Frontal cortex (tissue), 4 donors: ENCODE measurements around the gene FXR2. TPM values are rescaled to one million over a fixed set of nuclear protein-coding genes. Genes with fewer than 3 reads are reported as not detected.

ENCODE experiments used
- DNase-seq, 2 donors: peaks; one replicate each; pipeline ENCODE4 v3.0.0; 2012; ENCODE audit warnings: low spot score in 2 of 2
- FAIRE-seq: peaks from 2 replicates; lab custom pipeline; 2012; peaks lifted over from hg19 to GRCh38; lab: Jason Lieb, UNC
- total RNA-seq: library from RNA; depleted of rRNA; stranded (reverse); fragments of >200 nt; gene quantifications from one replicate; pipeline ENCODE4 v1.2.3, GENCODE V29; 2014
- donor health status: control.
- donor health status: control.
- donor health status: control.

Gene FXR2
- total RNA-seq, 1 donor from 2014 or later = 68.1 TPM

DNA sequence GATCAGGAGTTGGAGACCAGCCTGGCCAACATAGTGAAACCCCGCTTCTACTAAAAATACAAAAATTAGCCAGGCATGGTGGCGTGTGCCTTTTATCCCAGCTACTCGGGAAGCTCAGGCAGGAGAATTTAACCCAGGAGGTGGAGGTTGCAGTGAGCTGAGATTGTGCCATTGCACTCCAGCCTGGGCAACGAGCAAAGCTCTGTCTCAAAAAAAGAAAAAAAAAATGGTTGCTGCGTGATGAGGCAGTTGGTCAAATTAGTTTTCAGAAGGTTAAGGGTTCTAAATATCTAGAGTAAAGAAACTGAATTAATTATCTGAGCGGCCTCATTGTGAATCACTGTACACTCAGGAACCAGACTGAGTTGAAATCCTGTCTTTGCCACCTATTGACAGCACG lies 38.7 kb downstream of the FXR2 start:
- DNase-seq (no peak), FAIRE-seq (no peak)

DNA sequence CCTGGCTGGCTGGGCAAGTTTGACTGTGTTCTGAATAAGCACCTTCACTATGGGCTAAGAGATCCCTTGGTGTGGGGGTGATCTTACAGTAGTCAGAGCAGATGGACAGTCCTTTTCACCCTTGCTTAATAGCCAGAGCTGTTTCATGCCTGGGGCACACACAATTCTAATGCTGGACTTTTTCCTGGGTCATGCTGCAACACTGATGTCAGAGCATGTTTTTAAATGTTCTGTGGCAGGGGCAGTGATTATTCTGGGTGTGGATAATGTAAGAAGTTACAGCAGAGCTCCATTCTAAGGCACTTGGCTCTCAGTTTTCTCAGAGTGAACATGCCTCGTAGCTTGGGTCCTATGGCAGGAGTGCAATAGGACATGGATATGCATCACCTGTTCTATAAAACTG lies 39.2 kb downstream of the FXR2 start:
- FAIRE-seq (no peak), DNase-seq (no peak)

DNA sequence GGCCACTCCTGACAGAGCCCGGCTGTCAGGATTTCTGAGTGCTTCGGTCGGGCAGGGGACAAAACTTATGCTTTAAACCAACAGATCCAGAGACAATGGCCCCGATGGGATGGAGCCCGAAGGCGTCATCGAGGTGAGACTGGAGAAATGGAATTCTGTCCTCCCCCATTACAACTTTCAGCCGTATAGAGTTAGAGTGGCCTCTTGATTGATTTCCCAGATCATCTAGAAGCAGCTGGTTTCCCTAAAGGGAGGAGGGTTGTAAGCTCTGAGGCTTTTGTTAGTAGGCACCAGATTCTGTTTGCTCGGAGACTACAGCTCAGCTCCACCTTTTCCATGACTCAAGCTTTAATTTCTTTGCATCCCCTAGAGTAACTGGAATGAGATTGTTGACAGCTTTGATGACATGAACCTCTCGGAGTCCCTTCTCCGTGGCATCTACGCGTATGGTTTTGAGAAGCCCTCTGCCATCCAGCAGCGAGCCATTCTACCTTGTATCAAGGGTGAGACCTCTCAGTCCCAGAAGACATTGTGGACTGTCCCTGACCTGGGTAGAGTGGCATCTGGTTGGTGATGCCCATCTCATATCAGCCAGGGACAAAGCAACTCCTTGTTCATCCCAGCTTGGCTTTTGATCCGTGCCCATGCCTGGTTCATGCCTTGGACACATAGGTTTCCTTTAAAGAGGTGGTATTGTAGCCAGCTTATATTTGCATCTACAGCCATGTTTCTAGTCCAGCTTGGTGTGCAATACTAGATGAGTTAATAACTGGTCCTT lies 40.3 kb downstream of the FXR2 start:
- no peak for DNase-seq
- no peak for FAIRE-seq

DNA sequence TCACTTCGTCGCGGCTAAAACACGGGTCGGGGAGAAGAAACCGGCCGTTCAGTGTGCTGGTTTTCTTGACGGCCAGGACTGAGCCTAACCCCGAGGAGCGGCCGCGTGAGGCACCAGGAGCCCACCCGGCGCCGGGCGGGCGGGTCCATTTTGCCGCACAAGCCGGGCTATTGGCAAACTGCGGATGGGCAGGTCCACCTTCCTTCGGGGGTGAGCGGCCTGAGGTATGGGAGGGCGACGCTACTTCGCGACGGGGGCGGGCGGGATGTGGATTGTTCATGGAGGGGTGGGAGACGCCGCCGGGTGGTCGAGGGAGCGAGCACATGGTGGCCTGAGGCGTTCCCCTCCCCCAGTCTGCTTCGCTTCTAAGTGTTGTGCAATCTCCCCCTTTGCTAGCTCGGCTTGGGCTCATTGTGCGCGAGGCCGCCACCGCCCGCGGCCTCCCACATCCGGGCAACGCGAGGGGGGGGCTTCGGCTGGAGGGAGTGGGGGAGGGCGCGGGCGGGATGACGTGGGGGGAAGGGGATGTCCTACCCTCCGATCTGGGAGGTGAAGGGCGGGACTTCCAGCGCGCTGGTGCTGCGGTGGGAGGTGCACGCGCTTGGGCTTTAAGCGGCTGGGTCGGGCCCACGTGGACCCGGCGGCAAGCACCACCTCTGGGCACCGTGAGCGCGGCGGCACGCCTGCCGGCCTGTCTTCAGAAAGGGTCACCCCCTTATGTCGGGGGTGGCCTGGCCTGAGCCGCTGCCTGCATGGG lies 41.2 kb downstream of the FXR2 start:
- FAIRE-seq = no peak
- peak; percentile 93 to 94 for DNase-seq

DNA sequence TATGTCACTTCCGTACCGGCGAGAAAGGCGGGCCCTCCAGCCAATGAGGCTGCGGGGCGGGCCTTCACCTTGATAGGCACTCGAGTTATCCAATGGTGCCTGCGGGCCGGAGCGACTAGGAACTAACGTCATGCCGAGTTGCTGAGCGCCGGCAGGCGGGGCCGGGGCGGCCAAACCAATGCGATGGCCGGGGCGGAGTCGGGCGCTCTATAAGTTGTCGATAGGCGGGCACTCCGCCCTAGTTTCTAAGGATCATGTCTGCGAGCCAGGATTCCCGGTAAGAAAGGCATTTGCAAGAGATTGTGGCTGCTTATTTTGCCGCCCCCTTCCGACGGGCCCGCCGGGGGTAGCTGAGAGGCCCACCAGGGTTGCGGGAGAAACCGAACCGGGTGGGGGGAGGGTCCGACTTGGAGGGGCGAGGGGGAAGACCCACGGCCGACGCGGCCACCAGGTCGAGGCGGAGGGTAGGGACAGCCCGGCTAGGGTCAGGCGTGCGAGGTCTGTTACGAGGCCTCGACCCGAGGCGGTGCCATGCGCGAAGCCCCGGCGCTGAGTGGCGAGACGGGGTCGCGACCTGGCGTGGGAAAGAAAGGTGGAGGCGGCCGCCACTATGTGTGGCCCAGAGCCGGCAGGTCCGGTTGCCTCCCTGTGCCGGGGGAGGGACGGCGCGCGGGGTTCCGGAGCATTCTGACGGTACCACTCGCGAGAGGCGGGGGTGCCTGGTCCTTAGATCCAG lies 41.9 kb downstream of the FXR2 start:
- peak; percentile 98 for FAIRE-seq
- peak; percentile 99 for DNase-seq

DNA sequence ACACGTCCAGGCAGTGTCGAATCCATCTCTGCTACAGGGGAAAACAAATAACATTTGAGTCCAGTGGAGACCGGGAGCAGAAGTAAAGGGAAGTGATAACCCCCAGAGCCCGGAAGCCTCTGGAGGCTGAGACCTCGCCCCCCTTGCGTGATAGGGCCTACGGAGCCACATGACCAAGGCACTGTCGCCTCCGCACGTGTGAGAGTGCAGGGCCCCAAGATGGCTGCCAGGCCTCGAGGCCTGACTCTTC lies 42.4 kb downstream of the FXR2 start:
- DNase-seq = no peak
- FAIRE-seq = no peak

DNA sequence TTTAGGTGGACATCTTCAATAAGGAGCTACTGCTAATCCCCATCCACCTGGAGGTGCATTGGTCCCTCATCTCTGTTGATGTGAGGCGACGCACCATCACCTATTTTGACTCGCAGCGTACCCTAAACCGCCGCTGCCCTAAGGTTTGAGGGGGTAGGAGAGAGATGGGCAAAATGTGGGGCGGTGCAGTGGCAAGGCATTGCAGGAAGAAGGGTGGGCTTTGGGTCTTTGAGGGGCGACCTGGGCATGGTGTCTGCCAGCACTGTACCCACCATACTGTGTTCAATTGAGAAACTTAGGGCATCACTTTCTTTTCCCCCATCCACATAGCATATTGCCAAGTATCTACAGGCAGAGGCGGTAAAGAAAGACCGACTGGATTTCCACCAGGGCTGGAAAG lies 44.3 kb downstream of the FXR2 start:
- no peak for DNase-seq
- FAIRE-seq = no peak

DNA sequence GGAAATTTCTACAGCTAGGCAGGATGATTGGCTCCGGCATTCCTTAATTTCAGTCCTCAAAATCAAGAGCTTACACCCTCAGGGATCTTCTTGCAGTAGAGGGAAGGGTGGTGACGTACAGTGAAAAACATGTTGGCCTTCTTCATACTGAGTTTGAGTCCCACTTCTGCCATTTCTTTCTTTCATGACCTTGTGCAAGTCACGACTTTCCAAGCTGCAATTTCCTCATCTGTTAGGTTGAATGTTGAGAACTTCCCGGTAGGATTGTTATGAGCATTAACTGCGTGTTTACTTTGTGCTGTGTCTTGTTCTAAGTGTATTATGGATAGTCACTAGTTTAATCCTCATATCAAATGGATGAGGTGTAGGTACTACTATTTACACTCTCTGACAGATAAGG lies 45.1 kb downstream of the FXR2 start:
- DNase-seq (no peak), FAIRE-seq (no peak)

DNA sequence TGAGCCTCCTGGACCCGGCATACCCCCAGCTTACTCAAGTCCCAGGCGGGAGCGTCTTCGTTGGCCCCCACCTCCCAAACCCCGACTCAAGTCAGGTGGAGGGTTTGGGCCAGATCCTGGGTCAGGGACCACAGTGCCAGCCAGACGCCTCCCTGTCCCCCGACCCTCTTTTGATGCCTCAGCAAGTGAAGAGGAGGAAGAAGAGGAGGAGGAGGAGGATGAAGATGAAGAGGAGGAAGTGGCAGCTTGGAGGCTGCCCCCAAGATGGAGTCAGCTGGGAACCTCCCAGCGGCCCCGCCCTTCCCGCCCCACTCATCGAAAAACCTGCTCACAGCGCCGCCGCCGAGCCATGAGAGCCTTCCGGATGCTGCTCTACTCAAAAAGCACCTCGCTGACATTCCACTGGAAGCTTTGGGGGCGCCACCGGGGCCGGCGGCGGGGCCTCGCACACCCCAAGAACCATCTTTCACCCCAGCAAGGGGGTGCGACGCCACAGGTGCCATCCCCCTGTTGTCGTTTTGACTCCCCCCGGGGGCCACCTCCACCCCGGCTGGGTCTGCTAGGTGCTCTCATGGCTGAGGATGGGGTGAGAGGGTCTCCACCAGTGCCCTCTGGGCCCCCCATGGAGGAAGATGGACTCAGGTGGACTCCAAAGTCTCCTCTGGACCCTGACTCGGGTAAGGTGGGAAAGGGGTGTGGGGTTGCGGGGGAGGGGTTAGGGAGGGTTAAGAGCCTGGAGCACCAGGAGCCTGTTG lies 51.4 kb downstream of the FXR2 start:
- no peak for DNase-seq
- no peak for FAIRE-seq

DNA sequence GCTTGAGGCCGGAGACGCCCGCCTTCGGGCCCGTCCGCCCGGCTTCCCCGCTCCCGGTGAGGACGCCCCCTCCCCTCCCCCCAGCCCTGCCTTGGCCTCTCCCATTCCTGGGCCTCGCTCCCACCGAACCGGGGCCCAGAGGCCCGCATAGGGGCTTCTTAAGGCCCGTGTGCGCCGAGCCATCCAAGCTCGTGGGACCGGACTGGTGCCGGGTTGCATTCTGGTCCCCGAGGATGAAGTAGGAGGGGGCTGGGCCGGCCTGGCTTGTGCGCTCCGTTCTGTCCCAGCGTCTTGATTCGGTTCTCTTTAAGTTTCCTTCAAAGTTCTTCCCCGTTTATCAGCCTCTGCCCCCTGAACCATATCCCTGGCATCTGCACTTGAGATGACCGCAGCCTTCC lies 52.5 kb downstream of the FXR2 start:
- no peak for DNase-seq
- FAIRE-seq = no peak

DNA sequence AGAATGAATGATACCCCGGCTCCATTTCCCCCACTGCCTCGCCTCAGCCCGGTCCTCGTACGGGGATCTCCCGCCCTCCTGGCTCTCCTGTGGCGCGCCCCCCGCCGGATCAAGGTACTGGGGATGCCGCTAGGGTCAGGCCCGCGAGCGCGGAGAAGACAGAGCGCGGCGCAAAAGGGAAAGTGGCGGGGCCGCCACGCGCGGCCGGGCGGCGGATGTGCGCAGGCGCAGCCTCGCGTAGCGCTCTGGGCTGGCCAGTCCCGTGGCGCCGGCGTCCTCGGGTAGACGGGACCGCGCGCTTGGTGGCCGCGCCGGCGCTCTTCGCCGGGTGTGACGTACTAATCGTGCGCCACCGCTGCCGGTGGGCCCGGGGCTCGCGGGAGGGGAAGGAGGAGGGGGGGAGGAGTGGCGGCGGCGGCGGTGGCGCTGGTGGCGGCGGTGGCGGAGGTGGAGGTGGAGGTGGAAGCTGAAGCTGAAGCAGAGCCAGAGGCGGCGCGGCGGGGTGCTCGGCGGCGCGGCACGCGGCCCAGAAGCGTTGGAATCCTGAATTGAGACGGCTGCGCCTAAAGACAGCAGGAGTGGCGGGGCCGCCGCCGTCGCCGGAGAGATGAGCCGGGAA lies 53.0 kb downstream of the FXR2 start, which contains the start of gene SENP3:
Gene SENP3, plus strand, starts transcription at position 331 of the 619 bp plus-strand sequence. CDS start 1,158 bp downstream, outside the sequence.
- FAIRE-seq = no peak
- DNase-seq = peak; percentile 98 to 99

DNA sequence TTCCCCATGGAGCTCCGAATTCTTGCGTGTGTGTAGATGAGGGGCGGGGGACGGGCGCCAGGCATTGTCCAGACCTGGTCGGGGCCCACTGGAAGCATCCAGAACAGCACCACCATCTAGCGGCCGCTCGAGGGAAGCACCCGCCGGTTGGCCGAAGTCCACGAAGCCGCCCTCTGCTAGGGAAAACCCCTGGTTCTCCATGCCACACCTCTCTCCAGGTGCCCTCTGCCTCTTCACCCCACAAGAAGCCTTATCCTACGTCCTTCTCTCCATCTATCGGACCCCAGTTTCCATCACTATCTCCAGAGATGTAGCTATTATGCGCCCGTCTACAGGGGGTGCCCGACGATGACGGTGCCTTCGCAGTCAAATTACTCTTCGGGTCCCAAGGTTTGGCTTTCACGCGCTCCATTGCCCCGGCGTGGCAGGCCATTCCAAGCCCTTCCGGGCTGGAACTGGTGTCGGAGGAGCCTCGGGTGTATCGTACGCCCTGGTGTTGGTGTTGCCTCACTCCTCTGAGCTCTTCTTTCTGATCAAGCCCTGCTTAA lies 53.6 kb downstream of the FXR2 start:
- no peak for FAIRE-seq

DNA sequence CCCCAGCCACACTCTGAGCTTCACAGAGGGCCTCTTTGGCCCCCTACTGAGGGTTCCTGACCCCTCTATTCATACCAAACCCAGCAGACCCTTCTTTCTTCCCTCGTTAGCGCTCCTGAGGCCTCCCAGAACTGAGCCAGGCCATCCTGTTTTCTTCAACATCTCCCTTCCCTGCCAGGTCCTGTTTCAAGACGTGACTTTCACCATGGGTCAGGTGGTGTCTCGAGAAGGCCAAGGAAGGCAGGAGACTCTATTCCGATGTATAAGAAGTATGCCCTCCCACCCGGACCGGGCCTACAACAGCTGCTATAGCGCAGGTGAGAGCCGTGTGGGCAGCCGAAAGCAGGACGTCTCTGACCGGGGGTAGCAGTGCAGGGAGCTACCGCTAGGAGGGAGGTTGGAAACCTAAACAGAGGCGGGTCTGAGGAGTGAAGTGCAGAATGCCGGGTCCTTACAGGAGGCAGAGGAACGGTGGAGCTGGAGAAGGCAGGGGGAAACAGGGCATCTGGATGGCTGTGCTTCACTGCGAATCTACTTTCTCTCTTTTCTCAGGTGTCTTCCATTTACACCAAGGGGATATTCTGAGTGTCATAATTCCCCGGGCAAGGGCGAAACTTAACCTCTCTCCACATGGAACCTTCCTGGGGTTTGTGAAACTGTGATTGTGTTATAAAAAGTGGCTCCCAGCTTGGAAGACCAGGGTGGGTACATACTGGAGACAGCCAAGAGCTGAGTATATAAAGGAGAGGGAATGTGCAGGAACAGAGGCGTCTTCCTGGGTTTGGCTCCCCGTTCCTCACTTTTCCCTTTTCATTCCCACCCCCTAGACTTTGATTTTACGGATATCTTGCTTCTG lies 54.3 kb downstream of the FXR2 start:
- FAIRE-seq (no peak), DNase-seq (no peak)

More for the DNA sequence above, 53.6 kb downstream of the FXR2 start:
- DNase-seq = peak; percentile 91 to 92

DNA sequence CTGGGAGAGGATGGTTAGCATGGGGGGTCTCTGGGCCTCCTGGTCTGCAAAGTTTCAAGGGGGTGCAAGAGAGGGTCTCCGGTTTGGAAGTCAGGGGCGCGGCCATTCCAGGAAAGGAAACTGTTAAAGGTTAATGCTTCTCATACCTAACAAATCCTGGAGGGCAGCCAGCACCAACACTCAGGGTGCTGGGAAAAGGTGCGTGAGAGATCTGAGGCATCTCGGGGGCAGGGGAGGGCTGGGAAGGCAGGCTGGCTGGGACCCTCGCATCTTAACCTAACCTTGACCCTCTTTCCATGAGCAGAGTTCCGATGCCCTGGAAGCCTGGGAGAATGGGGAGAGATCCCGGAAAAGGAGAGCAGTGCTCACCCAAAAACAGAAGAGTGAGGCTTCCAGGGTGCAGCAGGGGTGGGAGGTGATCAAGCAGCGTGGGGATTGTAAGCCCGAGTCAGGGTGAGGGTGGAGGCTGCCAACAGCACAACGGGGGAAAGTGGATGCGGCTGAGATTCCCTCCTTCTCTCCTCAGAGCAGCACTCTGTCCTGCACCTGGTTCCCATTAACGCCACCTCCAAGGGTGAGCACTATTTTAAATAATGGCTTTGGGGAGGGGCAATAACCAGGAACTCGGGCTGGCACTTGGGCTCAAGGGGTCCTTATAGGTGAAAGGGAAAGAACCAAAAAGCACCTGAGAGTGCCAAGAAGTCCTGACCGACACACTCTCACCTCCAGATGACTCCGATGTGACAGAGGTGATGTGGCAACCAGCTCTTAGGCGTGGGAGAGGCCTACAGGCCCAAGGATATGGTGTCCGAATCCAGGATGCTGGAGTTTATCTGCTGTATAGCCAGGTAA lies 55.2 kb downstream of the FXR2 start:
- FAIRE-seq (no peak), DNase-seq (no peak)

DNA sequence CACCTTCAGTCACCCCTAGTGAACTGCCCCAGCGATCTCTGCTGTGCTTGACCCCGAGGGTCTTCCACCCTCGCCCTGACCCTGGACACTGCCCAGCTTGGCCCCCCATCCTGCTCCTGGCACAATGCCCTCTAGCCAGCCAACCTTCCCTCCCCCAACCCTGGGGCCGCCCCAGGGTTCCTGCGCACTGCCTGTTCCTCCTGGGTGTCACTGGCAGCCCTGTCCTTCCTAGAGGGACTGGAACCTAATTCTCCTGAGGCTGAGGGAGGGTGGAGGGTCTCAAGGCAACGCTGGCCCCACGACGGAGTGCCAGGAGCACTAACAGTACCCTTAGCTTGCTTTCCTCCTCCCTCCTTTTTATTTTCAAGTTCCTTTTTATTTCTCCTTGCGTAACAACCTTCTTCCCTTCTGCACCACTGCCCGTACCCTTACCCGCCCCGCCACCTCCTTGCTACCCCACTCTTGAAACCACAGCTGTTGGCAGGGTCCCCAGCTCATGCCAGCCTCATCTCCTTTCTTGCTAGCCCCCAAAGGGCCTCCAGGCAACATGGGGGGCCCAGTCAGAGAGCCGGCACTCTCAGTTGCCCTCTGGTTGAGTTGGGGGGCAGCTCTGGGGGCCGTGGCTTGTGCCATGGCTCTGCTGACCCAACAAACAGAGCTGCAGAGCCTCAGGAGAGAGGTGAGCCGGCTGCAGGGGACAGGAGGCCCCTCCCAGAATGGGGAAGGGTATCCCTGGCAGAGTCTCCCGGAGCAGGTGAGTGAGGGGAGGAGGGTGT lies 56.0 kb downstream of the FXR2 start, which contains the start of gene TNFSF13:
Gene TNFSF13, plus strand, starts transcription at position 207 of the 776 bp plus-strand sequence. Its CDS starts 290 bp downstream, at position 497.
- FAIRE-seq (no peak), DNase-seq (no peak)

DNA sequence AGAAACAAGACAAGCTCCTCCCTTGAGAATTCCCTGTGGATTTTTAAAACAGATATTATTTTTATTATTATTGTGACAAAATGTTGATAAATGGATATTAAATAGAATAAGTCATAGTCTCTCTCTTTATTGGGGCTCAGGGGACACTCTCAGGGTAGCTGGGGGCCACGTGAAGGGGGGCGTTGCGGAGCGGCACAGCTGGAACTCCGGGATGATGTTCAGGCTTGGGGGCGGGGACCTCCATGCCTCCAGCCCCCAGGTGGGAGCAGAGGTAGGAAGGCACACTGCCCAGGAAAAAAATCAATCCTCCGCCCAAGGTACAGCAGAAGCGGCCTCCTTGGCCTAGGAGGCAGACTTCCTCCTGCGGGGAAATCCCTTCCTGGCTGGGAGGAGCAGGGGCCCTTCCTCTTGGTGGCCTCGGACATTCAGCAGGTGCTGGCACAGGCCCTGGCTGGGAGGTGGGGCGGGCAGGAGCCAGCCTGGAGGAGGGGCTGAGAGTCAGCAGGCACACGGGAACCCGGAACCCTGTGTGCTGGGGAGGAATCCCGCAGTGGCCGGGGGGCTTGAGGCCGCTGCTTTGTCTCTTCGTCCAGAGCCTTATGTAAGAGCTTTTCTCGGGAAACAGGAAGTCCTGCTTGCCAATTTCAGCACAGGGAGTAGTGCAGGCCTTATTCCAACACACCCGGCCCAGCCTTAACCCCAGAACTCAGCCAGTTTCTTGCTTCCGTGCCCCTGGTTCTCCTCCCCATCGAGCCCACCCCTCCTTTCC lies 56.7 kb downstream of the FXR2 start:
- no peak for FAIRE-seq
- peak; percentile 60 to 73 for DNase-seq
